GM19468 (cell line): ENCODE data around the gene RDH16.
"Not testable (repeated sequence)": the region's sequence is repeated elsewhere in the genome, so short reads cannot be mapped to it uniquely, and the experiment has no call there.

Experiments
- ATAC-seq: cut with Tn5 transposase; IDR thresholded peaks from one replicate; pipeline ENCODE4 v1.9.1; 2021; ENCODE audit warnings: mild to moderate bottlenecking, moderate library complexity, moderate number of reproducible peaks; ENCODE audit not compliant: unreplicated experiment; ENCODE audit errors: extremely low read depth

RDH16 gene

GRCh38 chr12:56930241-56930640 is 27.2 kb downstream of the RDH16 start:
- ATAC-seq = no peak

- no peak for ATAC-seq
Measured at GRCh38 chr12:56929780-56930179, 27.6 kb downstream of the RDH16 start.

GRCh38 chr12:56928262-56928661 is 29.1 kb downstream of the RDH16 start:
- no peak for ATAC-seq

GRCh38 chr12:56927281-56927680 is 30.1 kb downstream of the RDH16 start:
- no peak for ATAC-seq

GRCh38 chr12:56922031-56922430 is 35.4 kb downstream of the RDH16 start:
- no peak for ATAC-seq

- no peak for ATAC-seq
Measured at GRCh38 chr12:56921346-56921745, 36.1 kb downstream of the RDH16 start.

GRCh38 chr12:56918139-56918538 is 39.3 kb downstream of the RDH16 start:
- ATAC-seq = not testable (repeated sequence)

- ATAC-seq = no peak
Measured at GRCh38 chr12:56916996-56917333, 40.4 kb downstream of the RDH16 start.

GRCh38 chr12:56916296-56916995 is 41.0 kb downstream of the RDH16 start:
- ATAC-seq = no peak

- no peak for ATAC-seq
Measured at GRCh38 chr12:56914724-56915123, 42.7 kb downstream of the RDH16 start.

GRCh38 chr12:56914256-56914655 is 43.2 kb downstream of the RDH16 start:
- no peak for ATAC-seq

GRCh38 chr12:56909403-56909802 is 48.0 kb downstream of the RDH16 start:
- not testable (repeated sequence) for ATAC-seq

GRCh38 chr12:56908136-56908535 is 49.3 kb downstream of the RDH16 start:
- ATAC-seq = no peak

- no peak for ATAC-seq
Measured at GRCh38 chr12:56905852-56906251, 51.6 kb downstream of the RDH16 start.

- no peak for ATAC-seq
Measured at GRCh38 chr12:56903374-56903773, 54.0 kb downstream of the RDH16 start.
